GM18909 (cell line): Measurements from ENCODE around the gene DNAL1.

Experiments
- ATAC-seq: cut with Tn5 transposase; IDR thresholded peaks from one replicate; pipeline ENCODE4 v1.9.1; 2021; ENCODE audit warnings: mild to moderate bottlenecking; ENCODE audit not compliant: unreplicated experiment, poor library complexity

The DNAL1 gene

DNA sequence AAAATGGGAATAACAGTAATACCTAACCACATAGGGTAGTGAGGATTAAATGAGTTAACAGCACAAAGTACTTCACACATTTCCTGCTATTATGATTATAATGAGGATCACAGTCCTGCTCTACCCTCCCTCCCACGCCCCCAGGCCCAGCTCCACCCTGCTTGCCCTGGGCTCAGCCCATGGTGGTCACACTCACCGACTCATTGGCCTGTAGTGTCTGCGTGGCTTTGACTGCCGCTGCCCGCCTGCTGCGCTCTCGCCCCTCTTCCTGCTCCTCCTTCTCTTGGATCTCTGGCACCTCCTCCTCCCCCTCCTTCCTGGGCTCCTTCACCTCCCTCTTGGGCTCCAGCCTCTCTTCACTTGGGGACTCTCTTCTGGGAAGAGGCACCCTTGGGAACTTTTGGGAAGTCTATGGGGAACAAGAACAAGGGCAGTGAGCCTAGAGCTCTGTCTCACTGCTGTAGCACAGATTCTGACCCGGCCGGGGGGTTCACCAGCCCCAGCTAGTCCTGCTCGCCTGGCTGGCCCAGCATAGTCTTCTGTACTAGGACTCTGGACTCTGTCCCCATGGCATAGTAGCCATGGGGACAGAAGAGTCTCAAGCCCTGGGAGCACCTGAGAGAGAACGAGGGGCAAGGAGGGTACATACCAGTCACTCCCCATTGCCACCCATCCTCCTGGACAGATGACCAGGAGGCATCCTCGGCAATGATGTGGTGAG is 76.5 kb downstream of the DNAL1 start:
- ATAC-seq, result no peak

DNA sequence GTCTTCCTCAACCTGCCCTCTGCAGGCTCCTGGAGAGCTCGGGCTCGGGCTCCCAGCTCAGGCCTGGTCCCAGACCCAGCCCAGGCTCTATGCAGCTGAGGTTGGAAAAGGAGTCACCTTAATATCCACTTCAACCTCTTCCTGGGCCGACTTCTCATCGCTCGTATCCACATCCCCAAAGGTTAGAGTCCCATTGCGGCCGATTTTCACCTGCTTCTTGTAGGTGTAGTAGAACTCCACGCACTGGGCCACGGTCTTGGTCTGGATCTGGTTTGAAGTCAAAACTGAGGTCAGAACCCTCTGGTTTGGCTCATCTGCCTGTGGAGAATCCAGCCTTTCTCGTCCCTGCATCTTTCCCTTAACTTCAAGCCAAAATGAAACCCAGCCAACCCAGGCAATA is 77.8 kb downstream of the DNAL1 start:
- no peak for ATAC-seq

DNA sequence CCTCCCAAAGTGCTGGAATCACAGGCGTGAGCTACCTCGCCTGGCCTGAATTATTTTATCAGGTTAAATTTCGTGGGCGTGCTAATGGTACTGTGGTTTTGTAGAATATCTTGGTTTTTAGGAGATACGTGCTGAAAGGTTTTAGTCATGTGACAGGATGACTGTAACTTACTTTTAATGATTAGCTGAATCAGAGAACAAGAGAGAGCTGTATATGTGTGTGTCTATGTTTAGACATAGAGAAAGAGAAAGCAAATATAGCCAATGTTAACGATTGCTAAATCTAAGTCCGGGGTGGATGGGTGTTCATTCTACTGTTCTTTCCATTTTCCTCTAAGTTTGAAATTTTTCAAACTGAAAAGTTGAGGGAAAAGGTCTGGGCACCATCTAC is 78.6 kb downstream of the DNAL1 start:
- peak; percentile 56 for ATAC-seq

GRCh38 chr14:73723797-73724661 is 79.2 kb downstream of the DNAL1 start:
- ATAC-seq, result no peak

DNA sequence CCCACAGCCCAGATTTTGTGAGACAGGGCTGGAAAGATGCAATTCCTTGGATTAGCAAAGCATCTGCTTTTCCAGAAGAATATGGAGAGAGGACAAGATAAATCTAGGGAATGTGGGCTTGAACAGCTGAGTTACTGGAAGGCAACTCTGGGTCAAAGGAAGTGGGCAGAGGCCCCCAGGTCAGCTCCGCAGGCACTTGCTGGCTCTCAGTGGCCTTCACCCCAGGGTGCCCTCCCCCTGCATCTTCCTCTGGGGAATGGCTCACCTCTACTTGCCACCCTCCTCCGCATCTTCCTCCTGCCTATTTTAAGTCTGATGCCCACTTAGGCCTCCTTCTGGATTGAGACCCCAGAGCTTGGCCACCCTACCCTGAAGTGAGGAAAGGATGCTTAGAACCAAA is 79.9 kb downstream of the DNAL1 start:
- no peak for ATAC-seq

DNA sequence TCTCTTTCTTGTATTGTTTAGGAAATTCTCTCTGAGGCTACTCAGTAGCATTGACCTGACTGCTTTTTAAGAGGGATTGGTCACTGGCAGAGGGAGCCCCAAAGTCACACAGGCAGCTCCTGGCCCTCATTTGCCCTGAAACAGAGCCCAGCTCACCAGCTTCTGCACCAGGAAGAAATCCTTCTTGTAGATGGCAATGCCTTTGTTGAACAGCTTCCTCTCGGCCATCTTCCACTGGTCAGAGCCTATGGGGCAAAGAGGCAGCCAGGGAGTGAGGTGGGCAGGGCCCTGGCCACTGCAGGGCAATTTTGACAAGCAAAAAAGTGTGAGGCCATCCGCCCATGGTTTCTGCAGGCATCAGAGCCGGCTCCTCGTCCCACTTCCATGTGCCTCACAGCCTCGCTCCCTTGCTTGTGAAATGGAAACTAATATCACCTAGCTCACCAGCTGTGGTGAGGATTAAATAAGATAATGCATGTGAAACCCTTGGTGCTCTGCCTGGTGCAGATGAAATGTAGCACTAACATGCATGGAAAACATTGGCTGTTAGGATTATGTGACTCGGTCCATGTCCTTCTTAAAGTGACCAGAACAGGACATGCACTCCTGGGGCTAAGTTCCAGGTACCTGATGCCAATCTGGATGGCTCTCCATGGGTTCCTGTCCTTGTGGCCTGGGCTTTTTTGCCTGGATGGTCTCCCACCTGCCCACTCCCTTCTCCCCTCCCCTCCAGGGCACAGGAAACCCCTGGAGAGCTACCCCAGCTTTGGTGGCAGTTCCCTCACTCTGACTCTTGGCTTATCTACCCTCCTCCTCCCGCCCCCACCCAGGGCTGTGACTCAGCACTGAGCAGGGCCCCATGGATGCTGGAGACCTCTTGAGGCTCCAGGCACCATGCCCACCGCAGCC is 80.6 kb downstream of the DNAL1 start:
- ATAC-seq, result no peak

DNA sequence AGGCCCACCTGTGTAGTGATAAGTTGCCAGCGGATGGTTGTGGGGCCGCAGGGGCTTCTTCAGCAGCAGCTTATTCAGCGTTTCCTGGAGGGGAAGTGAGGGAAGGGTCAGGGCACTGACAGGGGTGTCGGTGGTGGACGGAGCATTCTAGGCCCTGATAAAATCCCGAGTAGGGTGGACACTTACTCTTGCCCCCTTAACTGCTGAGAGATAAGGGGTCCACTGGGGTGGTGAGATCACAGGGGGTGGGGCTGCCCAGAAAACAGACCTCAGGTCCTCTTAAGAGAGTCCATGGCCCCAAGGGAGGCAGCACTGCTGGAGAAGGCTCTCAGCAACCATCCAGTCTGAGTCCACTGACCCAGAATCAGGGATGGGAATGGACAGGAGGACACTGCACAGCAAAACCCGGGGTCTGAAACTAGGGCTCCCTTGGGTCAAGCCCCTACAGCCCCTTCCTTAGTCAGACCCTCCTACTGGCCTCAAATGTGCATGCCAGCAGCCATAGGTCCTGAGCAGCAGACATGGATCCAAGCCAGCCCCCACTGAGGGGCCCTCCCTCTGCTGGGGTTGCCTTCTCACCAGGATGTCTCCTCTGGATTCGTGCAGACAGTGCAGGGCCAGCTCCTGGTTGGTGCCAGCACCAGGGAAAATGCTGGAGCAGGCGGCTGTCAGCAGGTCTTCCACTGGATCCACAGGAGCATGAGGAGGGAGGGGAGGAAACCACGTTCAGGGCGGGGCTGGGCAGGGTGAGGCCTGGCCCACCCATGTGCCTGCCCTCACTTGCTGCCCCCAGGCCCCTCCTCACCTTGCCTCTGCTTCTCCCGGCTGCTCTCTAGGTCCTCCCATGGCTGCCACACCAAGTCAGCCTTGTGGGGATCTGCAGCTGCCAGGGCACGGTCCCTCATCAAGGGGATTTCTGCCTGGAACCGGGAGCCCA is 81.5 kb downstream of the DNAL1 start:
- no peak for ATAC-seq

DNA sequence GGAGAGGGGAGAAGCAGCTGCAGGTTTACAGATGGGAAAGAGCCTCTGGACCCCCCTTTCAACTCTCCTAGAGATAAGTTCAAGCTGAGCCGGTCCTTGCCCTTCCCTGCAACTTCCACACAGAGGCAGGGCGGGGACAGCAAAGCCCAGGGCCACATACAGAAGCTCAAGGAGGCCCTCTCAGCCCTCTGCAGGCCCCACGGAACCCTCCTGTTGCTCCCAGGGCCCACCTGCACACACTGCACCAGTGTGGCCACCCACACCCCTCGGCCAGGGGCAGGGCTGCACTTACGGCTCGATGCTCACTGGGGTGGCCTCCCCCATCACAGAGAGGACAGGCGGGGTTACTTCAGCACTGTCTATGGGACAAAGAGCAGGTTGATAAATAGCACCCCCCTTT is 82.4 kb downstream of the DNAL1 start:
- ATAC-seq, result no peak

DNA sequence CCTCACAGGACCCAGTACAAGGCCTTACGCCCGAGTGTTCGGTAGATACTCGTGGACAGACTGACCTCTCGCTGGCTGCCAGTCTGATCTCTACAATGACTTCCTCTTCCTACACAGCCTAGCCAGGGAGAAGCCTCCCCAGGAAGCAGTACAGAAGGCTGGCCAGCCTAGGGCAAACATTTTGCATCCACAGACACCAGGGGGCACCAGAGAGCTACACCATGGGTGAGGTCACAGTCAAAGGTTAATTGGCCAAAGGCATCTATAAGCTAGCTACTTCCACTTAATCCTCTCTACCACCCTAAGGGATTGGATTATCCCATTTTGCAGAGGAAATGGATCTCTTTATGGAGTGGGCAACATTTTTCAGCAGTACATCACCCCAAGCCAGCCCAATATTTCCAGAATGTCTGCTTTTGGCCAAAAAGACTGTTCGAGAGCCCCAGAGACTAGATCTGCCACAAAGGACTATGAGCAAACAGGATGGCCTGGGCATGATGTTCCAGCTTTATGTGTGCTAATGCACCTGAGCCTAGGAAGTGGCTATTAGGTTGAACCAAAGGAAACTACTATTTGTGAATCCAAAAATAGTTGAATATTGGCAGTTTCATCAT is 84.0 kb downstream of the DNAL1 start:
- peak; percentile 72 for ATAC-seq

GRCh38 chr14:73729556-73730265 is 84.9 kb downstream of the DNAL1 start:
- ATAC-seq, result no peak

DNA sequence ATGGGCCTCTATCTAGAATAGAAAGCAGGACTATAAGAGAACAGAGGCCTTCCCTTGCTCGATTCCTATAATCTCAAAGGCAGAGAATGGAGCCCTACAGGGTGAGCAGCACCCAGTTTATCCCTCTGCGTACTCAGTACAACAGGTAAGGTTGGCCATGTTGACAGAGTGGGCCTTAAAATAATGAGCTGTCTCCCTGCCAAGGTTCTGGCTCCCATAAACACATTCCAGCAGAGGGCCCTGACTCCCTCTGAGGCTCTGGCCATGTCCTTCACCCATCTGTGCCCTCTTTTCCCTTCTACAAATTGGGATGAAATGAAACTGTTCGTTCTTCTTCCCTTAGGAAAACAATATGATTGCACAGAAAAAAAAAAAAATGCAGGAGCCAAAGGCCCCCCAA is 86.3 kb downstream of the DNAL1 start:
- no peak for ATAC-seq

GRCh38 chr14:73732006-73732405 is 87.2 kb downstream of the DNAL1 start:
- ATAC-seq, result no peak

- ATAC-seq, result no peak
Measured at GRCh38 chr14:73736842-73737241, 92.1 kb downstream of the DNAL1 start.

GRCh38 chr14:73738518-73739173 is 93.9 kb downstream of the DNAL1 start:
- ATAC-seq, result no peak

- no peak for ATAC-seq
Measured at GRCh38 chr14:73739174-73739898, 94.5 kb downstream of the DNAL1 start.

GRCh38 chr14:73739899-73740617 is 95.3 kb downstream of the DNAL1 start:
- no peak for ATAC-seq
